GM19395 (cell line): ENCODE results near the gene LARP1.

Experiments
- ATAC-seq: cut with Tn5 transposase; IDR thresholded peaks from one replicate; pipeline ENCODE4 v1.9.1; 2021; ENCODE audit warnings: mild to moderate bottlenecking, moderate library complexity; ENCODE audit not compliant: unreplicated experiment

LARP1 gene

DNA sequence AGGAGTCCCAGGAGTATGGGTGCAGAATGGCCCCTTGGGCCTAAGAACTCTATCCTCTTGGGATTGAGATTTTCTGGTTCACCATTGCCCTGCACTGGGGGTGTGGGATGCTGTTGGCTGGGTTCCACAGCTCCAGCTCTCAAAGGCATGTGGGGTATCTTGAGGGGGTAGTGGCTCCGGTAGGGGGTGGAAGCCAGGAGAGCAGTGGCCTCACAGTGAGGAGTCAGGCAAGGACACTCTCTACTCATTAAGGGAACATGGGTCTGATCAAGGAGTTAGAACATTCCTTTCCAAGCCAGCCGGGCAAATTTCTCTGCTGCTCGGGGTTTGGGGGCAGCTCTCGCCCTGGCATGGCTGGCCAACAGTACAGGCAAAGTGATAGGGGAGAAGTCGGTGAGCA, 33.0 kb downstream of the LARP1 start:
- no peak for ATAC-seq

DNA sequence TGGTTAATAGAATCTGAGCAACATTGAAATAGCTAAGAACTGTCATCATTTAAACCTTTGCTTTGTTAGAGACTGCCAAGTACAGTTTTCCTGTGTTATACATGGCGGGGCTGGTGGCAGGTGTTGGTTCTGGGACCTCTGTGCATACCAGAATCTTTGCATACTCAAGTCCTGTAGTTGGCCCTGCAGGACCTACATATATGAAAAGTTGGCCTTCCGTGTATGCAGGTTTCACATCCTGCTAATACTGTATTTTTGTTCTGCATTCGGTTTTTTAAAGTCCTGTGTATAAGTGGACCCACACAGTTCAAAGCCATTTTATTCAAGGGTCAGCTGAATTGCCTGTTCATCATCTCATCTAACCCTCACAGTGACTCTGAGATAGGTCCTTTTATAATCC, 36.4 kb downstream of the LARP1 start:
- ATAC-seq, result peak; percentile 89

DNA sequence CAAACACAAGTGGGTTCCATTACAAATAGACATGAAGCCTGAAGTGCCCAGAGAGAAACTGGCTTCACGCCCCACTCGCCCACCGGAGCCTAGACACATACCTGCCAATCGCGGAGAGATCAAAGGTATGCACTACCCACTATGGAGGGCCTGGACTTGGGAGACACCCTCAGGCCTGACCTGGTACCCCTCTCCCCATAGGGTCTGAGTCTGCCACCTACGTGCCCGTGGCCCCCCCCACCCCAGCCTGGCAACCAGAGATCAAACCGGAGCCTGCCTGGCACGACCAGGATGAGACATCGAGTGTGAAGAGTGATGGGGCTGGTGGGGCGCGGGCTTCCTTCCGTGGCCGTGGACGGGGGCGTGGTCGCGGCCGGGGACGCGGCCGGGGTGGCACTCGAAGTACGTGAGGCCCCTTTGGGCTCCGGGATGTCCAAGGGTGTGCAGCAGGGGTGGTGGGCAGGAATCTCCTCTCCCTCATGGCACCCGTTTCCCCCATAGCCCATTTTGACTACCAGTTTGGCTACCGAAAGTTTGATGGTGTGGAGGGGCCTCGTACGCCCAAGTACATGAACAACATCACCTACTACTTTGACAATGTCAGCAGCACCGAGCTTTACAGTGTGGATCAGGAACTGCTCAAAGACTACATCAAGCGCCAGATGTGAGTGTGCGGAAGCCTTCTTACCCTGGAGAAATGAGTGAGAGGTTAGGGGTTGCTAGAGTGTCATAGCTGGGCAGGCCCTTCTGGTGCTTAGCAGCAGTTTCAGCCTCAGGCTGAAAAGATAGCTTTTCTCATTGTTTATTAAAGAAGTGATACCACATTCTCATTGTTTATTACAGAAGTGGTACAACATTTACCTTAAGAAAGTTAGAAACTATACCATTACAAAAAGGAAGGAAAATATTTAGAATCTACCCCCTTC, 38.7 kb downstream of the LARP1 start:
- no peak for ATAC-seq

DNA sequence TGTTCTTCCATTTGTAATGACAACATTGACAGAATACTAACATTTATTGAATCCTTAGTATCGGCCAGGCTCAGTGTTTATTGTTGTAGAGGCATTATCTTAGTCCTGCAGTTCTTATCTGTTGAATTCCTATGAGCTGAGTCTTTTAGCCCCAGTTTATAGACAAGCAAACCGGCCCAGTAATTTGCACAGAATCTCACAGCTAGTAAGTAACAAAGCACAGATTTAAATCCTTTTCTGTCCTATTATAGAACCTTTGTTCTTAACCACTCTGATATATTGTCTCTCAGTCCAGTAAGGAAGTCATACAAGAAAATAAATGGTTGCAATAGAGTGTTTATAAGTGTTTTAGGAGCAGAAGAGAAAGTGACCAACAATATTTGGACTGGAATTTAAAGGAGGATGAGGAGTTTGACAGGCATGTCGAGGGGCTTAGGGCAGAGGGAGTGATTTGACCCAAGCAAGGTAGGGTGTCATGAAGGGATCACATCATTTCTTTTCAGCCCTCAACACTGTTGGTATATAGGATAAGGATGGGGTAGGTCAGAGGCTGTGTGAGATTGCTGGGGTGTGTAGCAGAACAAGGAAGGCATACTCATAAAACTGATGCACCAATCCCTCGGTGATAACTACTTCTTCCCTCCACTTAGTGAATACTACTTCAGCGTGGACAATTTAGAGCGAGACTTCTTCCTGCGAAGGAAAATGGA, 39.5 kb downstream of the LARP1 start:
- no peak for ATAC-seq

DNA sequence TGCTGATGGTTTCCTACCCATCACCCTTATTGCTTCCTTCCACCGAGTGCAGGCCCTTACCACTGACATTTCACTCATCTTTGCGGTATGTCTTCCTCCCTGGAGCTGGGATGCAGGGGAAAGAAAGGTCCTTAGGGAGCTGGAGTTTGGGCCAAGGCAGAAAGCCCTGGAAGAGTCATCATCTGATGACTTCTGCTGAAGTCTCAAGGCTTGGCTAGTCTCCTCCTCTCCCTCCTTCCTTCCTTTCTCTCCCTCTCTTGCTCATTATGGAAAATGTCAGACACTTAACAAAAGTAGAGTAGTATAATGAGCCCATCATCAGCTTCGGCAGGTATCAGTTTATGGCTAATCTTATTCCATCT, 40.0 kb downstream of the LARP1 start:
- ATAC-seq, result no peak

DNA sequence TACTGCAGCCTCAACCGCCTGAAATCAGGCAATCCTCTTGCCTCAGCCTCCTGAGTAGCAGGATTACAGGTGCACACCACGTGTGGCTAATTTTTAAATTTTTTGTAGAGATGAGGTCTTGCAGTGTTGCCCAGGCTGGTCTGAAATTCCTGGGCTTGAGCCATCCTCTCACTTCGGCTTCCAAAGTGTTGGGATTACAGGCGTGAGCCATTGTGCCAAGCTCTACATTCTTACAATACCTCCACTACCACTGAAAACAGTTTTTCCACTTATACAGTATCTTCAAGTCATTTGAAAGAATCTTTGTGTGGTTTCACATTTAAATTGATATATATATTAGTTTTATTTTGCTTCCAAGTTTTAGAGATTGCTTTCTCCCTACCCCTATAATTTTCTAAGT, 42.6 kb downstream of the LARP1 start:
- no peak for ATAC-seq

DNA sequence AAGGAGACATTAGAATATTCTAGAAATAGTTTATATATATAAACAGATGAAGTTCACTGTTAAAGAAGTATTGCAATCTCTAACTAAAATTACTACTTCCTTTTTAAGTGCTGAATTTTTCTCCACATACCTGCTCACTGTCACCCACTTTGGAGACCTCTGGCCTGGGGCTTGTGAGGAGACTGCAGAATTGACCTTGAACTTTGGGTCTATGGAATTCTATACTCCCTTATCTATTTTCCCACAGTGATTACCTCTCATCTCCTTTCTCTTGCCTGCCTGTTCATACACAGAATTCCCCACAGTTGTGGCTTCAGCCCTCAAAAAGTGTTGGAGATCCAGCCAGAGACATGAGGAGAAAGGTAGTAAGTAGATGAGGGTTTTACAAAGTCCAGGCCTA, 45.4 kb downstream of the LARP1 start:
- ATAC-seq, result no peak

DNA sequence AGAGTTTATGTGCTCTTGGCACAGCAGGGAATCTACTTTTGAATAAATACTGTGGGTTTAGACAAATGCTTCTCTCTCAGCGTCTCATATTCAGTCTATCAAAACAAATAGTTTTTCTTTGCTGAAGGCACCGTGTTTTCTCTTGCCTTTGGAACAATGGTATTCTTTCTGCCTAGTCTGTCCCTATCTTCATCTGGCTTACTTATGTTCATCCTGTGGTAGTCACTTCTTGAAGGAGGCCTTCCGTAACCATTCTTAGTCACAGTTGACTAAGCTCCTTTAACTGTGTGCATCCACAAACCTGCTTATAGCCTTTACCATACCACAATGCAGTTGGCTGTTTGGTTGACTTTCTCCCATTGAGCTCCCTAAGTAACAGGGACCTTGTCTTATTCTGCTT, 45.9 kb downstream of the LARP1 start:
- no peak for ATAC-seq

DNA sequence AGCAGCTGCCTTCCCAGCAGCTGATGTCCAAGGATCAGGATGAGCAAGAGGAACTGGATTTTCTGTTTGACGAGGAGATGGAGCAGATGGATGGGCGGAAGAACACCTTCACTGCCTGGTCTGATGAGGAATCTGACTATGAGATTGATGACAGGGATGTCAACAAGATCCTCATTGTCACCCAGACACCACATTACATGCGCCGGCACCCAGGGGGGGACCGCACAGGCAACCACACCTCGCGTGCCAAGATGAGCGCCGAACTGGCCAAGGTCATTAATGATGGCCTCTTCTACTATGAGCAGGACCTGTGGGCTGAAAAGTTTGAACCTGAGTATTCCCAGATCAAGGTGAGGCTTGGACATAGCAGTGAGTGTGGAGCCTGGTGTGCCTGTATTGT, 46.9 kb downstream of the LARP1 start:
- ATAC-seq, result no peak

DNA sequence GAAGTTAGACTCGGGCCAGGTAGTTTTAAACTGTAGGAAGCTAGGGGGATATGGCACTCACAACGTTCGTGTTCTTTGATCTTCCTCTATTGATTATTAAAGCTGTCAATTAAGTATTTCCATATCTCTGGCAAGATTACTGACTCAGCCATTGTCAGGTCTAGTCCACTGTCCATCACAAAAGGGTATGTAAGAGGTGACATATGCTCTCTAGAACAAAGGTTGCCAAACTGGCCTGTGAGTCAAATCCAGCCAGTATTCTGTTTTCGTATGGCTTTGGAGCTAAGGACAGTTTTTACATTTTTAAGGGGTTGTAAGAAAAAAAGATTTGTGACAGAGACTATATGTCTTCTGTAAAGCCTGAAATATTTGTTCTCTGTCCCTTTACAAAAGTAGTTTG, 51.0 kb downstream of the LARP1 start:
- ATAC-seq, result no peak

DNA sequence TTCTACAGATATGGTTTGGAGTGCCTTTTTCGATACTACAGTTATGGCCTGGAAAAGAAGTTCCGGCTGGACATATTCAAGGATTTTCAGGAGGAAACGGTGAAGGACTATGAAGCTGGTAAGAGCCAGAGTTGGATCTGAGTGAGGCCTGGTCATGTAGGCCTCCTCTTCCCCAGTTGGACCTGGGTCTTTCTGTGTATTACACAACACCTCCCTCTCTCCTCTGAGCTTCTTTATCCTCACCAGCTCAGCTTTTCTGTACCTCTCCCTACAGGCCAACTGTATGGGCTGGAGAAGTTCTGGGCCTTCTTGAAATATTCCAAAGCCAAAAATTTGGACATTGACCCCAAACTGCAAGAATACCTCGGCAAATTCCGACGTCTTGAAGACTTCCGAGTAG, 56.1 kb downstream of the LARP1 start:
- ATAC-seq, result no peak

DNA sequence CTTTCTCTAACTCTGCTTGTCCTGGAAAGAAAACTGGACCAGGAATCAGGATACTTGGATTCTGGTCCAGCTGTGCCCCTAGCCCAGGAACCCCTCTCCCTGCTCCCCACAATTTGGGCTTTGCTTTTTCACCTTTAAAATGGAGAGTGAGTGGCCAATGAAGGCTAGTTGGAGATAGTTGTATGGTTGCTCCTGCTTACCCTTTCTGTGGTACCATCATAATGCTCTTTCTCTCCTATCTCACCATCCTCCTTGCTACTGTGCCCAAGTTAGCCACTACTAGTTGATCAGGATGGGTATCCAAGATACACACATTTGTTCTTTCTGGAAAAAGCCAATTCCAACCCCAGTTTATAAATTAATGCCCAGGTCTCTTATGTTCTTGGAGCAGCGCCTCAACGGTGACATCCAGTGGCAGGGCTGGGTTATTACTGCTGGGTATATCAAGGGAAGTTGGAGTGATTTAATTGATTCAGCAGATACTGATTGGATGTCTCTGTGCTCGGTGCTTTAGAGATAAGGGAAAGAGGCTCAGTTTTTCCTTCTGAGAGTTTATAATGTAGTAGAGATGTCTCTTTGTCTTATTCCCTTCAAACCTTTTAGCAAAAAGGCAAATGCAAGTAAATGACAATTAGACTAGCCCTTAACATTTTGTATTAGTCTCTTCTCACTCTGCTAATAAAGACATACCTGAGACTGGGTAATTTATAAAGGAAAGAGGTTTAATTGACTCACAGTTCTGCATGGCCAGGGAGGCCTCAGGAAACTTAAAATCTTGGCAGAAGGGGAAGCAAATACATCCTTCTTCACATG, 56.7 kb downstream of the LARP1 start:
- ATAC-seq, result no peak

DNA sequence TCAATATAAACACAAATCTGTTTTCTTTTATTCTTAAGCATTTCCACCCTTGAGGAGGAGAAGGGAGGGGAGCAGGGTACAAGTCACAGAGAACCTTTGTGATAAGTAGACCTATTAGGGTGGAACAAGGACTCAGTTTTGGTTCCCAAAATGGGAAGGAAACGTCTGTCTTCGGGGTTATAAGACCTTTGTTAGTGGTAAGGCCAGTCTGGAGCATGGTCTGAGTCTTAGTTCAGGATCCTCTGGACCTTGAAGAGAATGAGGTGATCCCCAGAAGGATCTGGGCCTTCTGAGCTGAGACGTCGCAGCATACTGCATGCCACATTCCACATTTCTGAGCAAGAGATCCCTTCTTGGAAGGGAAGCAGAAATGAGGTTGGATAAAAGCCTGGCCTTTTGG, 58.0 kb downstream of the LARP1 start:
- ATAC-seq, result no peak

DNA sequence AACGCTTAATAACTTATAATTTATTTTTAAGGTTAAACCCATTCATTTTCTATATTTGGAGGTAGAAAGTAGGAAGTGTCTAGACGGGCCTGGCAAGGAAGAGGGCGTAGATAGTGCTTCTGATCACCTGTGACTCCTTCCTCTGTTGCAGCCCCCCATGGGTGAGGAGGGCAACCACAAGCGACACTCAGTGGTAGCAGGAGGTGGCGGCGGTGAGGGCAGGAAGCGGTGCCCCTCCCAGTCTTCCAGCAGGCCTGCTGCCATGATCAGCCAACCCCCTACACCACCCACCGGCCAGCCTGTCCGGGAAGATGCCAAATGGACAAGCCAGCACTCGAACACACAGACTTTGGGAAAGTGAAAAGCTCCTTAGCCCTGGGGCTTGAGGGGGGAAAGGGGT, 58.6 kb downstream of the LARP1 start:
- no peak for ATAC-seq

DNA sequence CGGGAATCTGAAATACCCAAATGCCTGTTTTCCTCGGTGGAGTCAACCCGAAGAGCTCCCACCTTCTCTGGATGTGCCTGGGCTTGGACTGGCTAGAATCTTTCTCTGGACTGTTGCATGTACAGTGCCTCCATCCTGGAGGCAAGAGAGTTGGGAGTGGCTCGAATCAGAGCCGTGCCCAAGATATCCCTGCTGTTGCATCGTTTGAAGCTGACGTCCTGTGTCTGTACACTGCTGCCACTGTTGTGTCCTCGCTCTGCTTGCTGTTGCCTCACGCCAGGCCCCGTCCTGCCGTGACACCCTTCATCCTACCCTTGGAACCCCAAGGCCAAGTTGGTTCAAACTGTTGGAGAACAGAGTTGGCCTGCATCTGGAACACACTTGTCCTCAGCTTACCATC, 59.8 kb downstream of the LARP1 start:
- no peak for ATAC-seq

DNA sequence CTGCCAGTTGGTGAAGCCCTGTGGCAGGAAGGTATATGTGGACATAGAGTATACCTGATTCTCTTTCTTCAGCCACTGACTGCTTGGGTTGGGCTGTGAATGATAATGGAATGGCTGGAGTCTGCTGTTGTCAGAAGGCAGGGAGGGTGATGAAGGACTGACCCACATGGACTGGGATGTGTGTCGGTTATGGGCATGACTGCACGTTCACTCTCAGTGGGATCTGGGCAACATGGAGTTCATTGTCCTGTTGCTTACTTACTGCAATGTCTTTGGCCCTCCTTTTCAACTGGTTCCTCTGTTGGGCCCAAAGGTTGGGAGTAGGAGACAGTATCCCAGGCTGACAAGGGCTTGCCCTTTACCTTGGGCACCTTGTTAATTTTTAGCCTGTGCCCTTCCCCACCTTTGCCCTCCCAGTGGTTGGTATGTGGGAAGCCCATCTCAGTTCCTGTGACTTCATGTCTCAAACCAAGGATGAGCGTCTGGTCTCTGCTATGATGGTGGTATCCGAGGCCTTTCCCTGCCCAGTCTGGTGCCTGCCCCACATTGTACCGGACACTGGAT, 60.6 kb downstream of the LARP1 start:
- ATAC-seq, result no peak

DNA sequence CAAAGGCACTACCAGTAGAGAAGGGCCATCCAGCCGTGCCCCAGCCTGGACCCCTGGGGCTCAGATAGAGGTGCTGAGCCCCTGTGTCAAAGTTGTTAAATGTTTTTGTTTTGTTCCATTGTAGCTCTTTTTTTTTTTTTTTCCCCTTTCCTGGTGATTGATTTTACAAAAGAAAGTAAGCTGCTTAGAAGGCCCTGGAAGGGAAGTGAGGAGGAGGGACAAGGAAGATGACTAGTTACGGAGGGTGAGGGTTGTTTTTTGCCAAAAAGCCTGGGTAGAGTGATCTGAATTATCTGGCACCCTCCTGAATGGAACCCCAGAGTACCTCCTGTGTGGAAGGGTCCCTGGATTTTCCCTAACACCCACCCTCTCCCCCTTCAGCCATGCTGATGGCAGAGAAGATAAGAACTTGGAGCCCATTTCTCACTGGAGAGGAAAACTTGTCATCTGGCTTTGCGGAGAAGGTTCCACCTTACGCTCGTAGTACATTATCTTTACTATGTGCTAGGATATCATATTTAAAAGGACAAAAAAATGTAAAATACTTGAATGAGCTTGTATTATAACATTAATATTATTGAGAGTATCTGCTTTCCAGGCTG, 61.8 kb downstream of the LARP1 start:
- no peak for ATAC-seq

DNA sequence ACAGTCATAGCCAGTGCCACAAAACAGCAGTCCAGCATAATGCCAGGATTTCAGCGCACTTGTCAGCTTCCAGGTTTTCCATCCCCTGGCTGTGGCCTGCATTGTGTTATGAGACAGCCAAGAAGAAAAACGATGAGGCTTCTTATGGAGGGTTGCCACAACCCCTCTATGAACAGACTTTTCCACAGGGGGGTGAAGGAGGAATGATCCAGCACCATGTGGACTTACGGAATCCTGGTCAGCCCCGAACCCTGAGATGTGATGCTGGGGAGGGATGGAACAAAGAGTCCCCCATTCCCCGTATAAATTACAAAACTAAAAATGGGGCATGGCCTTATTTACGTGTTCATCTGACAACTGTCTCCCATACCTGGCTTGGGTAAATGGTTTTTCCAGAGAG, 62.6 kb downstream of the LARP1 start:
- ATAC-seq, result no peak

DNA sequence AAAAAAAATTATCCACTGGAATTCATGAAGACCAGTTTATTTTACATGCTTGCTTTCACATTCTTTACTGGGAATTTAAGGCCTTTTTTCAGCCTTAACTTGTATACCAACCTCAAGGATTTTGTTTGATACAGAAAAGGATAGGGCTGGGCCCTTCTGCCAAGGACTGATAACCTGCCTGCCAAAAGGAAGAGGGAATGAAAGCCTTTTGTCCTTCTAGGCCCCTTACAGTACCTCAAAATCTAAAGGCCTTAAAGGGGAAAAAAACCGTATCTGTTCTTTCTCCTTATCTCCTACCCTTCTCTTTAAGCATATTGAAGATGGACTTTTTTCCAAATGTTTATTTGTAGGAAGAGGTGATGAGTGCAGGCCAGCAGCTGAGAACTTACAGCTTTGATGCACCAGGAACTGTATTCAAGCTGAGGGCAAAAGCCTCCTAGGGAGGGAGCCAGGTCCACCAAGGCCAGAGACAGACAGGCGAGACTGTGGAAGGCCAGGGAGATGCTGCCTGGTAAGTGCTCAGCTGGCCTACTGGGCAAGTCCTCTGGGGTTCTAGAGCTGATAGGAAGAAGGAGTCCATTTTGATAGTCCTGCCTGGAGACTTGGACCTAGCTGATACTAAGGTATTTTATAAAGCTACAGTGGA, 63.4 kb downstream of the LARP1 start:
- no peak for ATAC-seq

DNA sequence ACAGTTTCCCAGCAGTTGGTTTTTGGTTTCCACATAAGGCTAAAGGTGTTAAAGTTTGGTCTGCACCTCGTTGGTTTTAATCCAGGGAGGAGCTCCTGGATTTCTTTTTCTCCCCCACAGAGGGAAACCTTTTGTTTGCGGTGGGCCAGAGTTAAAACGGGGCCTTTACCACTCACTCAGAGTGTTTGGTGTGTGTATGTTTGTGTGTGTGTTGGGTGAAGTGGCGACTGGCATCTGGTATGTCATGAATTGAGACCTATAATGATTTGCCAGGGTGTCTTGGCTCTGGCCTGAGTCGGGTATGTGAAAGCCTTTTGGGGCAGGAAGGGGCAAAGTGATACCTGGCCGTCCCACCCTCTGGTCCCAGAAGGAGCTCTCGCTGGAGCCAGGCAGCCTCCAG, 64.4 kb downstream of the LARP1 start:
- no peak for ATAC-seq
